PC-9 (cell line): ENCODE measurements around the gene CAMK2N1.

Experiments used
- EZH2 ChIP-seq: fragments of 200-600 bp; sonication (generic); IDR thresholded peaks from 2 replicates; pipeline ENCODE4 v1.8.0; 2017; ENCODE audit warnings: antibody characterized with exemption, low read depth
- TF ChIP-seq, protein P1 (sequence below): fragments of 200-600 bp; sonication (generic); conservative IDR thresholded peaks from 2 replicates; pipeline ENCODE4 v1.6.1; 2017; ENCODE audit warnings: mixed run types, antibody characterized with exemption, mild to moderate bottlenecking, moderate library complexity

DNA sequence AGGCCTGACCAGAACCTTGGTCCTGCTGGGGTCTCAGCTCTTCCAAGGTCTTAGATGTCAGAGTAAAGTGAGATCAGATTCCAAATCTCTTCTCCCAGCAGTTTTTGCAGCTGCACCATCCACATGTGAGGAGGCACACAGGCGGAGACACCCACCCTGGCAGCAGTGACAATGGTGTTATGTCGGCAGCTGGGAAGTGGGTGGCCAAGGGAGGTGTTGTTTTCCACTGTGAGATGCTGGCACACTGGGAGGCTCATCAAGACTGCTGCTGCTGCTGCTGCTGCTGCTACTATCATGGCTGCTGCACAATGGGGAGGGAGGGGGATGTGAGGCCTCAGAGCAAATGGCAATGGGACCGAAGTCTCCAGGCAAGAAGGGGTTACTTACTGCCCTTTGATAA lies 23.6 kb downstream of the CAMK2N1 start:
- TF ChIP-seq, protein P1, sequence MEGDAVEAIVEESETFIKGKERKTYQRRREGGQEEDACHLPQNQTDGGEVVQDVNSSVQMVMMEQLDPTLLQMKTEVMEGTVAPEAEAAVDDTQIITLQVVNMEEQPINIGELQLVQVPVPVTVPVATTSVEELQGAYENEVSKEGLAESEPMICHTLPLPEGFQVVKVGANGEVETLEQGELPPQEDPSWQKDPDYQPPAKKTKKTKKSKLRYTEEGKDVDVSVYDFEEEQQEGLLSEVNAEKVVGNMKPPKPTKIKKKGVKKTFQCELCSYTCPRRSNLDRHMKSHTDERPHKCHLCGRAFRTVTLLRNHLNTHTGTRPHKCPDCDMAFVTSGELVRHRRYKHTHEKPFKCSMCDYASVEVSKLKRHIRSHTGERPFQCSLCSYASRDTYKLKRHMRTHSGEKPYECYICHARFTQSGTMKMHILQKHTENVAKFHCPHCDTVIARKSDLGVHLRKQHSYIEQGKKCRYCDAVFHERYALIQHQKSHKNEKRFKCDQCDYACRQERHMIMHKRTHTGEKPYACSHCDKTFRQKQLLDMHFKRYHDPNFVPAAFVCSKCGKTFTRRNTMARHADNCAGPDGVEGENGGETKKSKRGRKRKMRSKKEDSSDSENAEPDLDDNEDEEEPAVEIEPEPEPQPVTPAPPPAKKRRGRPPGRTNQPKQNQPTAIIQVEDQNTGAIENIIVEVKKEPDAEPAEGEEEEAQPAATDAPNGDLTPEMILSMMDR, result no peak
- TF ChIP-seq EZH2, result no peak
